ENCODE results near the gene TNFRSF9.

- TF ChIP-seq POLR2AphosphoS5 (IDR thresholded peaks at IDR 0.05; ENCODE audit: borderline replicate concordance, low read depth, low read length) (no peak), EZH2 (IDR thresholded peaks at IDR 0.05) (no peak), FOXP2 (optimal IDR thresholded peaks at IDR 0.05; ENCODE audit: control extremely low read depth, extremely low read length, insufficient read depth) (no peak)
These were observed 61.4 kb downstream of the TNFRSF9 start for GRCh38 chr1:7879228-7879627.
